Parathyroid adenoma (tissue), 2 donors: ENCODE results near the gene SEC14L3.

ENCODE experiments used
- H2AFZ ChIP-seq: fragments of 300-600 bp; sonication (generic); one replicate; pipeline ENCODE4 v1.7.0; 2017; ENCODE audit warnings: antibody characterized with exemption, mild to moderate bottlenecking
- H3K27ac ChIP-seq: fragments of 300-600 bp; sonication (generic); one replicate; pipeline ENCODE4 v1.7.0; 2017
- H3K27me3 ChIP-seq: fragments of 300-600 bp; sonication (generic); one replicate; pipeline ENCODE4 v1.7.0; 2017; ENCODE audit warnings: low read length; ENCODE audit not compliant: control insufficient read depth, insufficient read depth
- H3K36me3 ChIP-seq: fragments of 300-600 bp; sonication (generic); one replicate; pipeline ENCODE4 v1.7.0; 2017; ENCODE audit warnings: low read length; ENCODE audit not compliant: control insufficient read depth, insufficient read depth
- H3K4me1 ChIP-seq: fragments of 300-600 bp; sonication (generic); one replicate; pipeline ENCODE4 v1.7.0; 2017; ENCODE audit warnings: control low read depth
- H3K4me2 ChIP-seq: fragments of 300-600 bp; sonication (generic); one replicate; pipeline ENCODE4 v1.7.0; 2017; ENCODE audit warnings: low read length
- H3K4me3 ChIP-seq: fragments of 300-600 bp; sonication (generic); one replicate; pipeline ENCODE4 v1.7.0; 2017; ENCODE audit warnings: low read depth, low read length
- H3K79me2 ChIP-seq: fragments of 300-600 bp; sonication (generic); one replicate; pipeline ENCODE4 v1.7.0; 2017; ENCODE audit warnings: control low read depth
- H3K9ac ChIP-seq: fragments of 300-600 bp; sonication (generic); one replicate; pipeline ENCODE4 v1.7.0; 2017; ENCODE audit warnings: mild to moderate bottlenecking
- H3K9me3 ChIP-seq: fragments of 300-600 bp; sonication (generic); one replicate; pipeline ENCODE4 v1.7.0; 2017; ENCODE audit warnings: low read length; ENCODE audit not compliant: control insufficient read depth
- CTCF ChIP-seq: fragments of 300-600 bp; sonication (generic); IDR thresholded peaks from one replicate; pipeline ENCODE4 v1.7.0; 2017; ENCODE audit warnings: antibody characterized with exemption, mild to moderate bottlenecking
- donor health status: primary hyperparathyroidism.

SEC14L3 gene

DNA sequence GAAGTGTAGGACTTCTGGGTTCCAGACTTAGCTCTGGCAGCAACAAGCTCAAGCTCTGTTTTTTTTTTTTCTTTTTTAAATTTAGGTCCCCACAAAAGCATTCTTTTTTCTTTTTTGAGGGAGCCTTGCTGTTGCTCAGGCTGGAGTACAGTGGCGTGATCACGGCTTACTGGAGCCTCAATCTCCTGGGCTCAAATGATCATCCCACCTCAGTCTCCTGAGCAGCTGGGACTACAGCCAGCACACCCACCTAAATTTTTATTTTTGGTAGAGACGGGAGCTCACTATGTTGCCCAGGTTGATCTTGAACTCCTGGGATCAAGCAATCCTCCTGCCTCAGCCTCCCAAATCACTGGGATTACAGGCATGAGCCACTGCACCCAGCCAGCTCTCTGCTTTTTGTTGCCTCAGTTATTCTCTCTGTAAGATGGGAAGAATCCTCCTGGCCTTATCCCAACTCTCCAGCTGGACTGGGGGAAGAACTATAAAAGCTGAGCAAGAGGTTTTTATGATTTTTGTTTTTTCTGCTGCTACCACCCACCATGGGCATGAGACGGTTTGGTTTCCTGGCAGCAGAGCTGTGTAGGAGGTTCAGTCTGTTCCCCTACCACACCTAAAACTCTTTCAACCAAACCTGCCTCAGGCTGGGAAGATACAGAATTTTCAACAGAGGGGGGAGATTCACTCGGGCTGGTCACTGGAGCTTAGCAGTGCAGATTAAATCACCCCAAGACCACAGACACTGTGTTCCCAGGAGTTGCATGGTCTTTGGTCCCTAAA, 57.9 kb downstream of the SEC14L3 start:
- Histone ChIP-seq H3K4me3 (no peak overlapping the region), H3K27ac (no peak overlapping the region), H2AFZ (no peak overlapping the region), H3K9me3 (no peaks in the 10 kb centered on the region), H3K4me2 (no peak overlapping the region), H3K27me3 (no peaks in the 10 kb centered on the region), H3K4me1 (no peaks in the 10 kb centered on the region), H3K9ac (no peak overlapping the region), H3K36me3 (no peaks in the 10 kb centered on the region), H3K79me2 (no peaks in the 10 kb centered on the region)
- TF ChIP-seq CTCF: no peak

- no peak overlapping the region for H3K4me3 ChIP-seq
- no peaks in the 10 kb centered on the region for H3K79me2 ChIP-seq
- no peaks in the 10 kb centered on the region for H3K9me3 ChIP-seq
- TF ChIP-seq CTCF: no peak
- no peak overlapping the region for H3K27ac ChIP-seq
- H2AFZ ChIP-seq: no peak overlapping the region
- no peaks in the 10 kb centered on the region for H3K36me3 ChIP-seq
- no peaks in the 10 kb centered on the region for H3K27me3 ChIP-seq
- H3K9ac ChIP-seq: no peak overlapping the region
- no peaks in the 10 kb centered on the region for H3K4me1 ChIP-seq
- no peak overlapping the region for H3K4me2 ChIP-seq
Measured at GRCh38 chr22:30413001-30413400, 58.8 kb downstream of the SEC14L3 start.

DNA sequence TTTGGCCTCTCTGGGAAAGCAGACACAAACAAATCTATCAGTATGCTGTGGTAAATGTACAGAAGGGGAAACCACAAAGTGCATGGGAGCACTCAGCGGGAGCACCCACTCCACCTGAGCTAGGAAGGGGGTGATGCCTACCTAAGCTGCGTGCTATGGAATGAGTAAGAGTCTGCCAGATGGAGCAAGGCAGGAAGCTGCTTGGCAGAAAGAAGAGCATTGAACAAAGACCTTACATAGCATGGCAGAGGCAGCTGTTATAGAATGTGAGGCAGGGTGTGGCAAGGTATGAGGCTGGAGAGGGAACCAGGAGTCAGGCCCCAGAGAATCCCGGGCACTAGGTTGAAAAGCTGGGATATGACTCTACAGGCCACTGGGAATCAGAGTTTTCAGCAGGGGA, 60.0 kb downstream of the SEC14L3 start:
- H3K27ac ChIP-seq: no peak overlapping the region
- H3K4me2 ChIP-seq: no peak overlapping the region
- H3K9ac ChIP-seq: no peak overlapping the region
- no peaks in the 10 kb centered on the region for H3K9me3 ChIP-seq
- H2AFZ ChIP-seq: no peak overlapping the region
- H3K4me3 ChIP-seq: no peak overlapping the region
- no peak for TF ChIP-seq CTCF
- no peaks in the 10 kb centered on the region for H3K27me3 ChIP-seq
- H3K79me2 ChIP-seq: no peaks in the 10 kb centered on the region
- H3K36me3 ChIP-seq: no peaks in the 10 kb centered on the region
- H3K4me1 ChIP-seq: no peaks in the 10 kb centered on the region
